Gastrocnemius medialis (tissue), 4 donors: ENCODE results near the gene PGF.

Source experiments
- CTCF ChIP-seq, 5 experiments: fragments of 450-650 bp in 3 of 5; fragments of 200-600 bp in 2 of 5; sonication (generic) in 2 of 5; IDR thresholded peaks in 4 of 5; conservative IDR thresholded peaks in 1 of 5; 1 replicate in 4 of 5; 2 replicates in 1 of 5; pipeline ENCODE4 v1.5.1; 2016 to 2019; ENCODE audit warnings: antibody characterized with exemption in 5 of 5, mild to moderate bottlenecking in 3 of 5, moderate library complexity in 3 of 5
- POLR2A ChIP-seq, 2 donors: fragments of 450-650 bp; IDR thresholded peaks; one replicate each; pipeline ENCODE4 v1.6.1; 2017; ENCODE audit warnings: antibody characterized with exemption in 2 of 2, mild to moderate bottlenecking in 2 of 2, moderate library complexity in 2 of 2

- TF ChIP-seq POLR2A (IDR thresholded peaks at IDR 0.05), result no peak
- no peak for TF ChIP-seq CTCF (IDR thresholded peaks at IDR 0.05 in 4 of 5, conservative IDR thresholded peaks at IDR 0.05 in 1 of 5)
Observed at GRCh38 chr14:74984236-74985027, 29.0 kb upstream of the PGF start.
